Lung (tissue), 12 donors: ENCODE data around the gene SCAMP1. TPM values are rescaled to one million over a fixed set of nuclear protein-coding genes. Genes with fewer than 3 reads are reported as not detected.

Experiments
- ATAC-seq: fragments of 200-7000 bp; cut with Tn5 transposase; one replicate; pipeline ENCODE4 v1.9.1; 2020; ENCODE audit warnings: moderate number of reproducible peaks; ENCODE audit not compliant: insufficient read depth, low FRiP score
- DNase-seq, 3 donors: peaks; one replicate each; pipeline ENCODE4 v3.0.0-alpha.2; 2013 to 2017
- H3K27ac ChIP-seq, 2 donors: one replicate each; pipeline ENCODE4 v1.5.1; 2013; ENCODE audit warnings: mild to moderate bottlenecking in 2 of 2, moderate library complexity in 2 of 2, control low read depth in 1 of 2, inconsistent platforms in 1 of 2, low read depth in 1 of 2, low read length in 1 of 2
- H3K27me3 ChIP-seq, 3 donors: one replicate each; pipeline ENCODE4 v1.5.1; 2013; ENCODE audit warnings: low read length in 2 of 3; ENCODE audit not compliant: control insufficient read depth in 3 of 3, insufficient read depth in 3 of 3
- H3K36me3 ChIP-seq, 4 donors: one replicate each; pipeline ENCODE4 v1.5.1; 2013; ENCODE audit warnings: low read length in 4 of 4, mild to moderate bottlenecking in 1 of 4, moderate library complexity in 1 of 4; ENCODE audit not compliant: control insufficient read depth in 4 of 4, insufficient read depth in 4 of 4
- H3K4me1 ChIP-seq, 5 donors: one replicate each; pipeline ENCODE4 v1.5.1; 2013; ENCODE audit warnings: low read length in 5 of 5, mild to moderate bottlenecking in 2 of 5, moderate library complexity in 1 of 5; ENCODE audit not compliant: control insufficient read depth in 5 of 5, insufficient read depth in 5 of 5
- H3K4me3 ChIP-seq: one replicate; pipeline ENCODE4 v1.5.1; 2013; ENCODE audit warnings: mild to moderate bottlenecking, control low read depth, moderate library complexity
- H3K9ac ChIP-seq, 2 donors: one replicate each; pipeline ENCODE4 v1.5.1; 2013; ENCODE audit warnings: low read length in 2 of 2, control low read depth in 1 of 2; ENCODE audit not compliant: insufficient read depth in 1 of 2
- H3K9me3 ChIP-seq, 4 donors: one replicate each; pipeline ENCODE4 v1.5.1; 2013; ENCODE audit warnings: low read length in 3 of 4, mild to moderate bottlenecking in 1 of 4, moderate library complexity in 1 of 4; ENCODE audit not compliant: control insufficient read depth in 4 of 4, insufficient read depth in 3 of 4
- WGBS, 2 donors: extraction: QIAGEN DNeasy Blood & Tissue Kit; methylation state at CpG; one replicate each; pipeline ENCODE4 v1.1.7; 2013; 5-methylcytosine and 5-hydroxymethylcytosine counted together
- polyA plus RNA-seq, 2 donors: library from polyadenylated mRNA; stranded (reverse); fragments of 200-250 nt; gene quantifications; one replicate each; pipeline ENCODE4 v1.2.1, GENCODE V29; 2013
- total RNA-seq, 2 donors: library from RNA; depleted of rRNA in 1 of 2; stranded (reverse); fragments of >200 nt in 1 of 2; gene quantifications; one replicate each; pipeline ENCODE4 v1.2.1, GENCODE V29; 2014 to 2021
- TF ChIP-seq, protein P1 (sequence below): IDR thresholded peaks from 2 replicates; pipeline ENCODE4 v1.5.1; 2012; ENCODE audit warnings: mild to moderate bottlenecking; ENCODE audit errors: control extremely low read depth, extremely low read depth
- donor health status: control.
- donor health status: control.
- donor health status: Bipolar disorder and iron deficiency.
- donor health status: healthy.
- donor health status: DM: yes; HTN: yes; CAD: no.

SCAMP1 gene
- total and polyA plus RNA-seq, 4 donors, result 7.7 to 45.8 (median 16.9) TPM

DNA sequence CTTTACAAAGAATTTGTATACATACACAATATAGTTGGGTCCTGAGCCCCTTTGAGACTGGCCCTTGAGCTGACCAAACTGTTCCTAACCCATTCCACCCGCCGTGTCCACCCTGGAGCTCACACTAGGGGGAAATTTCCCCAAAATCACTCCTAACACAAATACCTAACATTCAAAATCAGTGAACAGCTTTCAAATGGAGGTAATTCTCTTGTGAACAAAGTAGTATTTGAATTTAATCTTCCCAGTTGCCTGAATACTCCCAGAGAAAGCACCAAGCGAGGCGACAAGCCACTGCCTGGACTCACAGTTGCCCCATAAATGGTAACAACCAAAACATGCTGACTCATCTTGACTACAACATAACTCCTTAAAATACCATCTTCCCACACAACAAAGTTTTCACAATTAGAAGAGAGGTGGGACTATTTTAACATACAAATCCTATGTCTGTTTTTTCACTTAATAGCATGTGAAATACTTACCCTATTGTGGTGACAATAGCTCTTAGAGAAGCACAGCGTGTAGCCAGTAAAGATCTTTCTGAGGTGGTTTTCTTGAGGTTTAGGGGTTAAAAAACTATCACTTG is 31.7 kb upstream of the SCAMP1 start:
- H3K4me1 ChIP-seq, result no peaks in the 10 kb centered on the region
- TF ChIP-seq, protein P1, sequence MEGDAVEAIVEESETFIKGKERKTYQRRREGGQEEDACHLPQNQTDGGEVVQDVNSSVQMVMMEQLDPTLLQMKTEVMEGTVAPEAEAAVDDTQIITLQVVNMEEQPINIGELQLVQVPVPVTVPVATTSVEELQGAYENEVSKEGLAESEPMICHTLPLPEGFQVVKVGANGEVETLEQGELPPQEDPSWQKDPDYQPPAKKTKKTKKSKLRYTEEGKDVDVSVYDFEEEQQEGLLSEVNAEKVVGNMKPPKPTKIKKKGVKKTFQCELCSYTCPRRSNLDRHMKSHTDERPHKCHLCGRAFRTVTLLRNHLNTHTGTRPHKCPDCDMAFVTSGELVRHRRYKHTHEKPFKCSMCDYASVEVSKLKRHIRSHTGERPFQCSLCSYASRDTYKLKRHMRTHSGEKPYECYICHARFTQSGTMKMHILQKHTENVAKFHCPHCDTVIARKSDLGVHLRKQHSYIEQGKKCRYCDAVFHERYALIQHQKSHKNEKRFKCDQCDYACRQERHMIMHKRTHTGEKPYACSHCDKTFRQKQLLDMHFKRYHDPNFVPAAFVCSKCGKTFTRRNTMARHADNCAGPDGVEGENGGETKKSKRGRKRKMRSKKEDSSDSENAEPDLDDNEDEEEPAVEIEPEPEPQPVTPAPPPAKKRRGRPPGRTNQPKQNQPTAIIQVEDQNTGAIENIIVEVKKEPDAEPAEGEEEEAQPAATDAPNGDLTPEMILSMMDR, result no peak
- H3K9me3 ChIP-seq, result no peaks in the 10 kb centered on the region
- H3K9ac ChIP-seq, result no peak overlapping the region
- H3K27me3 ChIP-seq, result no peaks in the 10 kb centered on the region
- H3K36me3 ChIP-seq, result no peaks in the 10 kb centered on the region
- ATAC-seq (no peak), DNase-seq (no peak)
- H3K4me3 ChIP-seq, result no peak overlapping the region
- no peak overlapping the region for H3K27ac ChIP-seq
- WGBS, 2 donors, result 85 to 92% methylated on average over 5 of the region's 5 CpGs

DNA sequence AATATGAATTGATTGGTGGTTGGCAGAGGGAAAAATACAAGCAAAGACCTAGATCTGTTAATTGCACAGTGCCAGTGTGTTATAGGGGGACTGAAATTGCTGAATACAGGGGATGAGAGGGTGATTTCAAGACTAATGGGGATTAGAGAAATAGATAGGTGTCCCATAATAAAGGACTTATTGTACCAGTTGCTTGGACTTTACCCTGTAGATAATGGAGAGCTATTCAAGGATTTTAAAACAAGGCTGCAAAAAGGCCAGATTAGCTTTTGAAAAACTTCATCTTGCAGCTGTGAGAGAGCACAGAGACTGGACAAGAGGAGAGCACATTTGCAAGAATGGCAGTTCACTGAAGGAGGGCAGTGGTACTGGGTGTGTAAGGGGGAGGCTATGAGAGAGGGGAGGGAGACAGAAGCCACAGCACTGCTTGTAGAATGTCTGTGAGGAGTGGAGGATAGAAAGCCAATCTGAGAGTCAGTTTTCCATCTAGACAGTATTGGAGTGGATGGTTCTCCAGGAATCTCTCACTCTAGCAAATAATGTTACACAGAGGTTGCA is 28.8 kb upstream of the SCAMP1 start:
- Histone ChIP-seq H3K27me3 (no peaks in the 10 kb centered on the region), H3K9me3 (no peaks in the 10 kb centered on the region), H3K36me3 (no peaks in the 10 kb centered on the region), H3K4me3 (no peak overlapping the region), H3K4me1 (no peaks in the 10 kb centered on the region), H3K27ac (no peak overlapping the region), H3K9ac (no peak overlapping the region)
- ATAC-seq (no peak), DNase-seq (no peak)
- TF ChIP-seq, protein P1, result no peak

DNA sequence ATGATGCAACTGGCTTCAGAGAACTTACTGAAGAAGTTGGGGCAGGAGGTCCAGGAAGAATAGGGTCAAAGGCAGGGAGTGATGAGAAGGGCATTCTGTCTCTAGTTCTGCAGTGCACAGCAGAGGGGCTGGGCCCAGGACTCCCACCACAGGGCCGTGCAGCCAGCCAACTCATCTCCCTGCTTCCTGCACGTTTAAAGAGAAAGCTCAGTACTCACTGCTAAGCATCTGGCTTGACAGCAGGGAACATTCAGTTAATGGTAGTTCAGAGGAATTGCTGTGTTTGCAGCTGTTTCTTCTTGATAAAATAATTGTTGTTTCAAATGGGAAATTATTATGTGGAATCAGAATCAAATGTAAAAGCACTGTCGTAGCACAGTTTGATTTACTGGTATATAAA is 25.6 kb upstream of the SCAMP1 start:
- 57 to 77% methylated on average over 3 of the region's 3 CpGs for WGBS, 2 donors
- no peaks in the 10 kb centered on the region for H3K4me1 ChIP-seq
- H3K27ac ChIP-seq, result no peak overlapping the region
- no peaks in the 10 kb centered on the region for H3K36me3 ChIP-seq
- H3K4me3 ChIP-seq, result no peak overlapping the region
- ATAC-seq (no peak), DNase-seq (peak in 1 of 3 donors; percentile 13)
- no peaks in the 10 kb centered on the region for H3K27me3 ChIP-seq
- peaks cover 0 to 5% (median 1%) of the 10 kb centered on the region in 4 donors for H3K9me3 ChIP-seq
- H3K9ac ChIP-seq, result no peak overlapping the region
- TF ChIP-seq, protein P1, result no peak

DNA sequence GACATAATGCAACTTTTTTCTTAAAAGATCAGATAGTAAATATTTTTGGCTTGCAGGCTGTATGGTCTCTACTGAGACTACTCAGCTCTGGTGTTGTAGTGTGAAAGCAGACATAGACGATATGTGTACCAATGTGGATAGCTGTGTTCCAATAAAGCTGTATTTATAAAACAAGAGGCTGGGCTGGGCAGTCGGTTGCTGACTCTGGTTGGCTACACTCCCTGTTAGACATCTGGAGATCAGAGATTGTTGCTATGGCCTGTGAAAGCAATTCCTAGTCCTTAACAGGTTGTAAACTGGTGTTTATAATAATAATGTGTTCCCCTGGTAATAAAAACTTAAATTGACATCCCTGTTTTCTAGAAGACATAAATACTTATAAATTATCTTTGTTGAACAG is 24.4 kb upstream of the SCAMP1 start:
- H3K36me3 ChIP-seq, result no peaks in the 10 kb centered on the region
- TF ChIP-seq, protein P1, result no peak
- H3K4me3 ChIP-seq, result no peak overlapping the region
- H3K9ac ChIP-seq, result no peak overlapping the region
- H3K4me1 ChIP-seq, result no peaks in the 10 kb centered on the region
- no peak overlapping the region for H3K27ac ChIP-seq
- H3K9me3 ChIP-seq, result peaks cover 0 to 5% (median 1%) of the 10 kb centered on the region in 4 donors
- ATAC-seq (no peak), DNase-seq (no peak)
- H3K27me3 ChIP-seq, result no peaks in the 10 kb centered on the region
- WGBS, 2 donors, result 90 to 92% methylated on average over 2 of the region's 2 CpGs
